HCEC 1CT (cell line): Measurements from ENCODE around the gene ZNRF3.
"Not testable (repeated sequence)": the region's sequence is repeated elsewhere in the genome, so short reads cannot be mapped to it uniquely, and the experiment has no call there.

Experiments used
- DNase-seq: peaks from one replicate; pipeline ENCODE4 v3.0.0-alpha.2; 2017

ZNRF3 gene

DNA sequence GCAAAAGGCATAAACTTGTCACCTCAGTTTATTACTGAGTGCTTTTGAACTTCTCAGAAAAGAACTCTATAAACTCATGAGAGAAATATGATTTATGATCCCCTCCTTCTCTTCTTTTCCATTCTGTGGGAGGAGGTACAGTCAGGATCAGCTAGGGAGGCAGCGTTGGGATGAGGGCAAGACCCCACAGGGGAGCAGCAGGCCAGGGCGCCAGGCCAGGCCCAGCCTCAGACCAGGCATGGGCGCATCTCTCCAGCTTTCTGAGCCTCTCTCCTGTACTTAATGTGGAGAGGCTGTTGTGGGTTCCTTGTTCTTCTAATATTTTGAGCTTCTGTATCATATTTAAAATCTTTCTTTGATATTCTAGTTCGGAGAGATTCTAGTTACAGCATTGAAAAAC lies 106.5 kb downstream of the ZNRF3 start:
- DNase-seq, result no peak

DNA sequence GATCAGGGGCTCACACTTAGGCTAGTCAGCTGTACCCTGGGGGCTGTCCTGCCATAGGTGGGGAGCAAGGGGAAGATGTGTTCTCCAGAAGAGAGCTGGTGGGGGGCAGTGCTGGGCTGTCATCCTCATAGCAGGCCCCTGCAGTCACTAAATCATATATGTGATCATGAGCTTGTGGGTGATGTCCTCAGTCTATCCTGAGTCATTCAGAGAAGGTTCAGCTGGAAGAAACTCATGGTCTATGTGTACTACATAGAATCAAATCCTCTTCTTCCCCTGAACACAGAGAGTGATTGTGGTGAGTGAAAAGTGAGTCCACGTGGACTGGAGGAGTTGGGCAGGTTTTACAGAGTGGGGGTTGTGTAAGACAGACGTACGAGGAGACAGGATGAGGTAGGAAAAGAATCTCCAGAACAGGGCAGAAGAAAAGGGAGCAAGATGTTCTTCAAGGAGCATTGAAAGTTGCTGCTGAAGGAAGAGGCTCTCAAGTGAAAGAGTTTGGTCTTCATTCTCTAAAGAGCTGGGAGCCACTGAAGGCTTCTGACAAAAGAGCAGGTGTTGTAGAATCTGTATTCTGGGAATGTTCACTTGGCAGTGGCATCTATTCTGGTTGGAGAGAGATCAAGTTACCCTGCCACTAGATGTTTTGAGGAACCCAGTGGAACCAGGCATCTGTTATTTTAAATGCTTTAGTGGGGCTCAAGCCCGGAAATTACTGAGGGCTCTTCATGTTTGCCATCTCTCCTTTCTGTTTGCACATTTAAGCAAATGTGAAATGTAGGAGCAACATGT lies 109.4 kb downstream of the ZNRF3 start:
- no peak for DNase-seq

DNA sequence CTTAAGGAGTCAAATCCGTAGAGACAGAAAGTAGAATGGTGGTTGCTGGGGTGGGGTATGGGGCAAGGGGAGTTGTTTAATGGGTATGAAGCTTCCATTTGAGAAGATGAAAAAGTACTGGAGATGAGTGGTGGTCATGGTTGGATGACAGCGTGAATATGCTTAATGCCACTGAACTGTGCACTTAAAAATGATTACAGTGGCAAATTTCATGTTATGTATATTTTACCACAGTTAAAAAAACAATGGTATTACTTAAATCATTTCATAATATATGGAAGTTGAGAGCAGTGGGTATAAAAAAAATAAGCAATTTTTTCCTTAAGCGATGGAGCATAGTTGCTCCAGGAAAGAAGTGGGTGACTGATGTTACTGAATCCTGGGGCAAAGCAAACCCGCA lies 111.2 kb downstream of the ZNRF3 start:
- no peak for DNase-seq

DNA sequence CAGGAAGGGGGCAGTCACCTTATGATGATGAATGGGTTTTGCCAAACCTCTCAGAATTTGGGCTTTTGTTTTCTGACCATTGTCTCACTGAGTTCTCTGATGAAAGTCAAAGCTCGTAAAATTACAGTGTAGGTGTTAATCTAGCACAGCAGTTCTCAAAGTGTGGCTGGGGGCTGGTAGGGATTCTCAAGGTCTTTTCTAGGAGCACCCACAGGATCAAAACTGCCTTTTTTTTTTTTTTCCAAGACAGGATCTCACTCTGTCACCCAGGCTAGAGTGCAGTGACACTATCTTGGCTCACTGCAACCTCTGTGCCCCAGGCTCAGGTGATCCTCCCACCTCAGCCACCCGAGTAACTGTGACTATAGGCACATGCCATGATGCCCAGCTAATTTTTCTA lies 112.2 kb downstream of the ZNRF3 start:
- no peak for DNase-seq

DNA sequence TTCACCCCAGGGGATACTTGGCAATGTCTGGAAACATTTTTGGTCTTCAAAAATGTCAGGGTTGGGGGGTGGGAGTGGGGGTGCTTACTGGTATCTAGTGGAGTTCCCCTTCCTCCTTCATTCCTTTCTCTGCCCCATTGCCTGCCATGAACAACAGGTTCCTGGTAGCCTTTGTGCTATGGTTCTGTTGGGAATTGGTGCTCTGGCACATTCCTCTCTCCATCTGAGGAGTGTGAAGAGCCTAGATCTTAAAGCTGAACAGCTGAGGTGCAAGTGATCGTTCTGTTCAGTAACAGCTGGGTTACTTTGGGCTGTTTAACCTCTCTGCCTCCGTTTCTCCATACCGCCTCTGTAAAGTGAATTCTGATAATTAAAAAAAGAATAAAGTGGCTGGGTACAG lies 114.0 kb downstream of the ZNRF3 start:
- DNase-seq, result no peak

DNA sequence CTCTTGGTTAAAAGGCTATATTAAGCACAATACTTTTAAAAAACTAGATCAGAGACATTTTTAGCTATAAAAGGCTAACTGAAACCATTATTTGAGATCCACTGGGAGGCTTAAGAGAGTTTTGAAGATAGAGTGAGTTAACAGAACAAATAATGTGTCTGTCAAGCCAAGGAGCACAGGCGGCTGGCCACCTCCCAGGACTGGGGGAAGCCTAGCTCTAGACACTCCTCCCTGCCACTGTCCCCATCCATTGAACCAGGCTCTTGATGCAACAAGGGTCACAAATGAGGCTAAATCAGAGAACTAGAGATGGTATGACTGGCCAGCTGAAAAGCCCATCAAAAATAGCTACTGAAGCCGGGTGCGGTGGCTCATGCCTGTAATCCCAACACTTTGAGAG lies 115.3 kb downstream of the ZNRF3 start:
- DNase-seq, result no peak

DNA sequence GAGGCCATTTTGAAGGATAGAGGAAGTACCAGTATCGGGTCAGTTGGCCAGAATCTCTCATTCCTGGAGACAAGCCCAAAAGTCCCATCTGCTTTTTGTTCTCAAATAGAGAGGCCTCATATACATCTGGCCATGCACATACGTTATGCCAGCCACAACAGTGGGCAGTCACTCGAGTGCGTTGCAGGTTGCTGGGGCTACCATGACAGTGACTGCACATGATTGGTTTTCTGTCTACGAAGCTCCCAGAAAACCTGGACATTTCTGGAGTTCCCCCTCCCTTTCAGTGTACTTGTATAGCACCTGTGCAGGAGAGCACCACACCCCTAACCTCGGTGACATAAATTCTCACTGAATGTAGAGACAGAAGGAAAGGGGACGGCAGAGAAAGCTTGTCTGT lies 116.1 kb downstream of the ZNRF3 start:
- no peak for DNase-seq

DNA sequence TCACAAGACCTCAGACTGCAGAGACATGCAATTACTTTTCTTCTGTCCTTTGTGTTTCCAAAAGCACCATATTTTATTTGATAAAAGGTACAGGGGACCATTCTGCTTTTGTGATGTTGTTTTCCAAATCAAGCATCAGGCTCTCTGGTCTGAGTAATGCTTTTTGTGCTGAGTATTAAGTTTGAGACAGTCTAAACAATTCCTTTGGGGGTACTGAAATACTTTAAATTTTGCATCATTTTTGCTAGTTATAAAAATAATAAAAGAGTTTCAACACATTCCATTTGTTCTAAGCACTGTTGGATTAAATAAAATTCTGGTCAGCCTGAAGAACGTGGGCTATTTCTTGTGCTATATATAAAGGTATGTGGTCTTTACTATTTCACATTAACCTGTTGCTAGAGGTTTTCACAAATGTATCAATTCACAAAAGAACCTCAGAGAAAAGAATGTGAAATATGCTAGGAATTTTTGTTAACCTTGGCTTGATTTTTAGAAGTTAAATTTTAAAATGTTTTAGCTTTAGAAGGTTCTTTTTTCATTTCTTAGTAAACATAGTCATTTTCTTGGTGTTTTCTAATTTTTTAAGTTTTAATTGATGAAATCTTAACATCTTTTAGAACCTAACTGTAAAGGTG lies 116.7 kb downstream of the ZNRF3 start:
- DNase-seq, result no peak

DNA sequence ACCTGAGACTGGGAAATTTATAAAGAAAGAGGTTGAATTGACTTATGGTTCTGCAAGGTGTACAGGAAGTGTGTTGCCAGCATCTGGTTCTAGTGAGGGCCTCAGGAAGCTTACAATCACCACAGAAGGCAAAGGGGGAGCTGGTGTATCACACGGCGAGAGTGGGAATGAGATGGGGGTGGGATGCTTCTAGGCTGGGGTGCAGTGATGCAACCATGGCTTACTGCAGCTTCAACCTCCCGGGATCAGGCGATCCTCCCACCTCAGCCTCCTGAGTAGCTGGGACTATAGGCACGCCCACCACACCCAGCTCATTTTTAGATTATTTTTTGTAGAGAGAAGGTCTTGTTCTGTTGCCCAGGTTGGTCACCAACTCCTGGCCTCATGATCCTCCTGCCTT lies 117.3 kb downstream of the ZNRF3 start:
- no peak for DNase-seq

DNA sequence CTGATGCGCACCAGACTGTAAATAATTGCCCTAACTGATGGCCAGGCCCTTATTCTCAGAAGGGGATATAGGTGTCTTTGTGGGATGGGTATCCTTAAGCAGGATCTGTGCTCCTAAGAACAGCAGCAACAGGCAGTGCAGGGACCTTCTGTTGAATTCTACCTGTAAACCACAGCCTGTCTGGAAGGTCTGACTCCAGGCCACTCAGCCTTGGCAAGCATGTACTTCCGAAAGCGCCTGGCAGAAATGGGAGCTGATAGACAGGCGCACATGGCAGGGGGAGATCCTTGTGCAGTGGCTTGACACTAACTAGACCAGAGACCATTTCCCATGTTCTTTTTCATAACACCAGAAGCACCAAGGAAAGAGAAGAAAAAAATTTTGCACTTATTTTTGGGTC lies 119.2 kb downstream of the ZNRF3 start:
- DNase-seq, result no peak

DNA sequence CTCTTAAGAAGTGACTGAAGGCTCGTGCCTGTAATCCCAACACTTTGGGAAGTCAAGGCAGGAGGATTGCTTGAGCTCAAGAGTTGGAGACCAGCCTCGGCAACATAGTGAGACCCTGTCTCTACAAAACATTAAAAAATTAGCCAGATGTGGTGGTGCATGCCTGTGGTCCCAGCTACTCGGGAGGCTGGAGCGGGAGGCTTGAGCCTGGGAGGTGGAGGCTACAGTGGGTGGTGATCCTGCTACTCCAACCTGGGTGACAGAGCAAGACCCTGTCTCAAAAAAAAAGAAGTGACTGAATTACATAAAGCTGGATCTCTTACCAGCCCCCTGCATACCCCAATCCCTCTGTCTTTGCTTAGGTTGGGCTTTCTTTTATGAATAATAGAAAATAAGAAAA lies 120.2 kb downstream of the ZNRF3 start:
- DNase-seq, result no peak

DNA sequence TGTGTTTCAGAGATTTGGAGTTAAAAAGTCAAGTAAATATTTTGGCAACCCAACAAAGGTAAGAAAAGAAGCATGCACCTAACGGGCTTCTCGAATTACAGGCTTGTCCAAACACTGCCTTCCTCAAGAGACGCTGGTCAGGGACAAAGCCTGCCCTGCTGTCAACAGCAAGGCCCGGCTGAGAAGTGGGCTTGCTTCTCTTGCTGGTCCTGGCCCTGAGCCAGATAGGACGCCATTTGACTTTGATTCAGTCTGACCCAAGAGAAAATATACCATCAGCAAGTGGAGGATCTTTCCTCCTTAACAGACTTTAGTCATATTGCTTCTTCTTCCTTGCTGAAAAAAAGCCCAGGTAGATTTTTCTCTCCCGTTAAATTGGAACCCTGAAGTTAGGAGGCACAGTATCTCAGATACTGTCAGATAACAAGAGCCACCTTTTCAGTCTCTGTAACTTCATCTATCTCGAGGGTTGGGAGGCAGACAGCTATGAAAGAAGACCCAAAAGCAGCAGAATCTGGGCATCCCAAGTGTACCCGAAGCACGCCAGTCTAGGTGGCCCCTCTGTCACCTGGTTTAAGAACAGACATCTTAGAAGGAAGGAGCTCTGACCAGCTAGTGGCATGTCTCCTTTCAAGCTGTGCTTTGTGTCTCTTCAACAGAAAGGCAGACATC lies 120.7 kb downstream of the ZNRF3 start:
- no peak for DNase-seq

DNA sequence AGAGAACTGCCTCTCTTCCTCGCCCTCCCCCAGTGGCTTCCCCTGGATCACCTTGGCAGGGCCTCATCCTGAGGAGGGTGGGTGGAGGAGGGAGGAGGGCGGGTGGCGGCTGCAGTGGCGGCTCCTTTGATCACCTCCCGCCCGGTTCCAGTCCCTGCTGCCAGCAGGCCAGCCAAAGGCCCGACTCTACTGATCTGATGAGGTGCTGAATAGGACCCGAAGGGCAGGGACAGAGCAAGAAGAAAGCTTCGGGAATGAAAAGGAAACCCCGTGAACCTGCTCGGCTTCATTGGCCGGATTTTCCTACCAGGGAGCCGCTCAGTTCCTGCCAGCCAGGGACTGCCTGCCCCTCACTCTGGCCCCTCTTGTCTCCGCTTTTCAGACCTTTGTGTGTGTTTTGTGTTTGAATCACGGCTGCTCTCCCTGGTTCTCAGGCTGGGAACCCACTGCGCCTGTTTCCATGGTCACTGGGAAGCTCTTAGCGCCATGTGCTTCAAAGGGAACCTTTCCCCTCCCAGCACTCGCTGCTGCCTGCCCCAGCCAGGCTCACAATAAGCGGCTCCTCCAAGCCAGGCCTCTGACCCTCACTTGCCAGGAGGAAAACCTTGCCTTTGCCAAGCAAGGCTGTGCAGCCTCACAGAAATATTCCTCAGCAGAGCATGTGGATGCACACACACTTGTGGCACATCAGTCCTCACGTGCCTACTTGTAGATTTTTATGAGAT lies 121.4 kb downstream of the ZNRF3 start:
- no peak for DNase-seq

DNA sequence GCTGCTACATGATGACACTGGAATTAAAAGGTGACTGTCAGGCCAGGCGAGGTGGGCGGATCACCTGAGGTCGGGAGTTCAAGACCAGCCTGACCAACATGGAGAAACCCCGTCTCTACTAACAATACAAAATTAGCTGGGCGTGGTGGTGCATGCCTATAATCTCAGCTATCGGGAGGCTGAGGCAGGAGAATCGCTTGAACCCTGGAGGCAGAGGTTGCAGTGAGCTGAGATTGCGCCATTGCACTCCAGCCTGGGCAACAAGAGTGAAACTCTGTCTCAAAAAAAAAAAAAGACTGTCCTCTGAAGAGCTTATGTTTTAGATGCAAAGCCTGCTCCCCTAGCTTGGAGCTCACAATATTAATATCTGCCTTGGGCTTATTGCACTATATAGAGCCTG lies 122.4 kb downstream of the ZNRF3 start:
- DNase-seq, result not testable (repeated sequence)

DNA sequence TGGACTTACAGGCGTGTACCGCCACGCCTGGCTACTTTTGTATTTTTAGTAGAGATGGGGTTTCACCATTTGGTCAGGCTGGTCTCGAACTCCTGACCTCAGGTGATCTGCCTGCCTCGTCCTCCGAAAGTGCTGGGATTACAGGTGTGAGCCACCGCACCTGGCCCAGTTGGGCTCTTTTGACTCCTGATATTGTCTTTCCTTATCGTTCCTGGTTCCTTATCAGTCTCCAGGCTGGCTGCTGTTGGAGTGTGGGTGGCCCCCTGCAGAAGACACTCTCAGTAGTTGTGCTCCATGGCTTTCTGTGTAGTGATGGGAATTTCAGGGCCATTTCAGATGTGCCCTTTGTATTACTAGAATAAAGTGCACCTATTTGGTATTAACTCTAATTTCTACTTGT lies 123.0 kb downstream of the ZNRF3 start:
- no peak for DNase-seq

DNA sequence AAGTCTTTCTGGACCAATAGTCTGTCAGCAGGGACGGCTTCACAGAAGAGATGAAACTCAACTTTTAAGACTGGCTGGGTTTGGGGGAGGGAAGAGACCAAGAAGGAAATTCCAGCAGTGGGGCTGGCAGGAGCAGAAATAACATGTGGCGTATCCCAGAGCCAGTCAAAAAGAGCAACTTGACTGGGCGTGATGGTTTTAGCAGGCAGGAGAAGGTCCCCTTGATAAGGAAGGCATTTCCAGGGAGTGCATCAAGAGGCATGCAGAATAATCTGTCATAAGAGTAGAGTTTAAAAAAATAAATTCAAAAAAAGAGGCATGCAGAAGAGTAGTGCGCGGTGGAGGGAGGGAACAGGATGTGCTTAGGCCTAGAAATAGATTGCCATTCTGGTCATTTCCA lies 125.8 kb downstream of the ZNRF3 start:
- DNase-seq, result no peak

DNA sequence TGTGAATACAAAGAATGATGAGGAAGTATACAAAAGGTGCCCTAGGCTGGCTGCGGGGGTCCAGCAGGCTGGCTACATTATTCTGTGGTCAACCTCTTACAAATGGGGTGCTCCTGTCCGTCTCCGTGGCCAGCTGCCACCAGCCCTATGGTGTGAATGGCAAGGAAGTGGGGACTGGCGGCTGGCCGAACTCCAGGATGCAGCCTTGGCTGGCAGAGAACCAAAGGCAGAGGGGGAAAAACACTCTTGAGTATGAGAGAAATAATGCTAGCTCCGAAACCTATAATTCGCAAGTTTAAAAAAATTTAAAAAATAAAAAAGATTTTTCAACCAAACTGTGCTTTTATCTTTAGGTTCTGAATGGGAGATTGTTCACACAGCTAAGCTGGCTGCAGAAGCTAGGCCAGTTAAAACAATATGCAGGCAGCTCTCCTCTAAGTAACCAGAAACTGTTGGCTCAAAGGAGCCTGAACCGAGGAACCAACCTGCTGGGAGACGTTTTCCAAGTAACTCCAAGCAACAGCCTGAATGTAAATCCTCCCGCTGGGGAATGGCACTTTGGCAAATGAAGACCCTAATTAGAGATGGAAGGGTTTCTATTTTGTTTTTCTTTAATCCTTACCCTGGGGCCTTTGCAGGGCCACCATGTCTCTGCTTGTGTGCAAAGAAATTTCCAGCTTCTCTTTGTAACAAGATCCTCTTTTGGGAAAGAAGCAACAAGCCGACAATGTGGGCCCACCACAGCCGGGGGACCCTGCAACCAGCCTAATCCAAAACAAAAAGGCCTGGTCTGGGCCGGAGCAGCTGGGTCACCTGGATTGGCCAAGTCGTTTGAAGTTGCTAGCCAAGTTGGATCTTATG lies 128.1 kb downstream of the ZNRF3 start:
- no peak for DNase-seq

DNA sequence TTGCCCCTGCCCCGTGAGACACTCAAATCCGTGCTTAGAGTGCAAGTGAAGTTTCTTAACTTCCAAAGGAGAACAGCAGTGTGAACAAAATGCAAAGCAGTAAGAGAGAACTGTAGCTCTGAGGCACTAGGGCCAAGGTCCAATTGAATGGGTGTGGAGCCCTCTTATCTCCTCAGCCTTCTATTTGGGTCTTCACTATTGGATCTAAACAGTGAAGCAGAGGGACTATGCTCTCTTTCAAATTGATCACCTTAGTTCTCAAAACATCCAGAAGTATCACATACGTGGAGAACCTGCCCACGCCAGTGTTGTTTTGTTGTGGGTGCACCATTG lies 128.7 kb downstream of the ZNRF3 start:
- no peak for DNase-seq

DNA sequence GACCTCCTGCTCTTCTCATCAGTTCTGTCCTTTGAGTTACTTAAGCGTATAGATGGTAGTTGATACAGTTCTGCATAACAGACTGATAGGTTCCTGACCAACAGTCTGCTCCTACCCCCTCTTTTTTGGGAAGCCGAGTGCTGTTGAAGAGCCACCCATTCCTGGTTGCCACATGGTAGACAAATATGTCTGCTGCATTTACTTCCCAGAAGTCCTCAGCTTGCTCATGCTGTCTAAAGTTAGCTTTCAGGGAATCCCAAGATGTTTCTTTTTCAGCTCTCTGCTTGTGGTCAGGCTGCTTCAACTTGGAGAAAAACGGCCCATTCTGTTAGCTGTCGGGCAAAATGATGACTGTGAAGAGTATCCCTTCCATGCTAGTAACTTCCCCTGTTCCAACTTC lies 129.6 kb downstream of the ZNRF3 start:
- DNase-seq, result no peak

DNA sequence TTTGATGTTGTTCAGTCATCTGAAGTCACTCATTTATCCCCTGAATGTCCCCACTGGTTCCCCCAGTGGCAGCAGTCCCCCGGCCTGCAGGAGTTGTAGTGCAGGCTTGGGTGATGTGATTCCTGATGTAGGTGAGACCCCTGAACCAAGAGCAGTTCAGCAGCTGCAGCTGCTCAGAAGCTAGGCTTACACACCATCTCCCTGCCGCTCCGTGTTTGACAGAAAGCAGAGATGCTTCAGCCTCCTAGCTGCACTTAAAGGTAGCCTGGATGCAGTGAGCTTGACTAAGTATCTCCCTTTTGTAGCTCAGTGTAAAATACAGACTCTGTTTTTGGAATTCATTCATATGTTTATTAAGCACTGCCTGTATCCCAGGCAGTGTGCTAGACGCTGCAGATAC lies 130.9 kb downstream of the ZNRF3 start:
- no peak for DNase-seq

DNA sequence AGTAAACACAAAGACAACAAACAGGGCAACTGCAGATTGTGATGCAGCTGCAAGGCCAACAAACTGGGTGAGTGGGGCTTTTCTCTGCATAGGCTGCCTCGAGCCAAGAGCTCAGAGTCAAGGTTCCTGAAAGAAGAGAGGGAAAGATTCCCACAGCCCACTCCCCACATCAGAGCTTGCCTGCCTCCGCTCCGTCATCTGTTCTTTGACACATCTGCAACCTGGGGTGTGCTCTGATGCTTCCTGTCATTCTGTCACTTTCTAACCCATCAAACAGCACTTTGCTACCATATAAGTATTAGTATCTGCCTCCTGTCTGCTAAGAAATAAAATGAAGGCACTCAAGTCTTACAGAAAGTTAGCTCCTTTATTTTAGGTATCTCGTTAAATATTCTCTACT lies 131.4 kb downstream of the ZNRF3 start:
- DNase-seq, result no peak

DNA sequence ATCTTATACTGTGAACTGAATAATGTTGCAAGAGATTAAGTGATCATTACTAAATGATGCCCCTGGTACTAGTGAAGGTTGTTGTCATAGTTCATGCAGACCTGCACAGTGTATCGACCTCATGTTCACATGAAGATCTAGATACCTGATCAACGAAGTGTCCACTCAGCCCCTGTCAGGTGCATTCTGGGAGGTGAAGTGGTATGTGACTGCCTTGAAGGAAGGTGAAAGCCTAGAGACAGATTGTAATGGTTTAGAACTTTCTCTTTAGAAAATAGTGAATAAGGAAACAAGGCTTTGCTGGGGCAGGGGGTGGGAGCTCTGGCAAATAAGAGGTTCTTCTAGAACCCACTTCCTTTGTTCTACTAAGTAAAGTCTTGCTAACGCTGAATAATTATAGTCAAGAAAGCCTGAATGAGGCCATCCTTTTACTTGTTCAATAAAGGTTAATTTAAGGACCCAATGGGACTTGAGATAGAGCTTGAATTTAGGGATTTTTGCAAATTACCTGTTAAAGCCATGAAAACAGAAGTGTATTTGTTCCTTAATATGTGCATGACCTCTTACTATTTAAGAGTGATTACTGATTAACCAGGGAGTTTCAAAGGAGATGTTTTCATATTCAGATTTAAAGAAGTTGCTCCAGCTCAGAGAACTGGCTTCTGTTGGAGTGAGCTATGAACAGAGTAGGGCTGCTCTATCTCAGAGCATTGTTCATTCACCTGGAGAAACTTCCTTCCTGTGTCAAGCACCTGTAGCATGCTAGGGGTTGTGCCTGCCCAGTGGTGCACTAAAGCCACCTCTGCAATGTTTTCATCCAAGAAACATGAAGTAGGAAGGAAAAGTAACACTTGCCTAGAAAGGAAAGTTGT lies 132.9 kb downstream of the ZNRF3 start:
- DNase-seq, result no peak
